ENCODE results near the gene ERGIC3.

ERGIC3 gene

DNA sequence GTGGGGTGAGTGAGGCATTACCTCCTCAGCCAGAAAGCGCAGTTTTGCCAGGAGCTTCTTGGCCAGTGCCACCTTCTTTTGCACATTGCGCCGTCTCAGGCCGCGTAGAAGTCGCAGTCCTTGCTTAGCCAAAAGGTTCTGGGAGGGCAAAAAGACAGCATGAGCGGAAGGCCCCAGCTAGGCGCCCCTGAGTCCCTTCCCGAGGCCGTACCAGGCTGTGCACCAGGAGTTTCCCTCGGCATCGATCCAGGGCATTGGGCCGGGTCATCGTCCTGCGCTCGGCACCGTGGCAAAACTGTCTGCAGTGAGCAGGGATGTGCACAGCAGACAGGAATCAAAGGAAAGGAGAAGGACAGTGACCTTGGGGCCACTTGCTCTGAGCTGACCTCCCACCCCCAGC, 53.6 kb downstream of the ERGIC3 start:
- in situ Hi-C loops (cut with HindIII; ENCODE audit: low sequenced_read_pairs): no loop called here

GRCh38 chr20:35595901-35596300, 54.0 kb downstream of the ERGIC3 start:
- in situ Hi-C loops (cut with HindIII; ENCODE audit: low sequenced_read_pairs): no loop called here

GRCh38 chr20:35597186-35597585, 55.3 kb downstream of the ERGIC3 start:
- in situ Hi-C loops (cut with HindIII; ENCODE audit: low sequenced_read_pairs): no loop called here

- in situ Hi-C loops (cut with HindIII; ENCODE audit: low sequenced_read_pairs): no loop called here
Measured at GRCh38 chr20:35598476-35598875, 56.6 kb downstream of the ERGIC3 start.

DNA sequence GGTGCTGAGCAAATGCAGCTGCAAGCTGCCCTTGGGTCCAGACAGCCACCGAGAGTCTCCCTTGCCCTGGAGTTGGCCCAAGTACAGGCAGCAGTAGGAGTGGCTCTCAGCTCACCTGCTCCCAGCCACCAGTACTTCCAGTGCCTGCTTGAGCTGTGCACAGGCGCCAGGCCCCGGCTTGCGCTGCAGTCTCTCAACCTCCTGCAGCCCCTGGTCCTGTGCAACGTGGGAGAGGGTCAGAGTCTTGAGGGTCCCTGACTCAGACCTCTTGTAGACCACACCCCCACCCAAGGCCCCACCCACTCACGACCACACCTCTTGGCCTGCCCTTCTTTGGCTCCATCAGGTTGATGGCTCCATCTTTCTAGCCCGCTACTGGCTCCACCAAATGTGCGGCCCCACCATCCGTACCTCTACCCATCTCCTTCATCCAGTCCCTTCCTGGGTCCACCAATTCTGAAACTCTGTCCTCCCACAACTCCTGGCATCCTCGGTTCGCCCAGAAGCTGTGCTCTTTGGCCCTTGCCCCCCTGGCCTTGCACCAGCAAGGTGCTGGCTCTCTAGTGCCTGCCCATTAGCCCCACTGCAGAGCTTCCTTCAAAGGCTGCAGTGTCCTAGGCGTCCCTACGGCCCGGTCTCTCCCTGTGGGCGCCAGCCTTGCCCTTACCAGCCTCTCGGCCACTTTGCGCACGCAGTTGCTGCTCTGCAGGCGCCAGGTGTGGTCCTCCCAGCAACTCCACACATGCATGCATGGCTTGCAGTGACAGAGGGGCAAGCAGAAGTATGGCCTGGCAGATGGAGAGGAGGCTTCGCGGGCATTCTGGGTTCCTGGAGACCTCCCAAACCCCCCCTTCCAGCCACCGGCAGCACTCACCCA, 57.3 kb downstream of the ERGIC3 start:
- in situ Hi-C loops (cut with HindIII; ENCODE audit: low sequenced_read_pairs): no loop called here

- in situ Hi-C loops (cut with HindIII; ENCODE audit: low sequenced_read_pairs): no loop called here
Measured at GRCh38 chr20:35599776-35600120, 57.9 kb downstream of the ERGIC3 start.

DNA sequence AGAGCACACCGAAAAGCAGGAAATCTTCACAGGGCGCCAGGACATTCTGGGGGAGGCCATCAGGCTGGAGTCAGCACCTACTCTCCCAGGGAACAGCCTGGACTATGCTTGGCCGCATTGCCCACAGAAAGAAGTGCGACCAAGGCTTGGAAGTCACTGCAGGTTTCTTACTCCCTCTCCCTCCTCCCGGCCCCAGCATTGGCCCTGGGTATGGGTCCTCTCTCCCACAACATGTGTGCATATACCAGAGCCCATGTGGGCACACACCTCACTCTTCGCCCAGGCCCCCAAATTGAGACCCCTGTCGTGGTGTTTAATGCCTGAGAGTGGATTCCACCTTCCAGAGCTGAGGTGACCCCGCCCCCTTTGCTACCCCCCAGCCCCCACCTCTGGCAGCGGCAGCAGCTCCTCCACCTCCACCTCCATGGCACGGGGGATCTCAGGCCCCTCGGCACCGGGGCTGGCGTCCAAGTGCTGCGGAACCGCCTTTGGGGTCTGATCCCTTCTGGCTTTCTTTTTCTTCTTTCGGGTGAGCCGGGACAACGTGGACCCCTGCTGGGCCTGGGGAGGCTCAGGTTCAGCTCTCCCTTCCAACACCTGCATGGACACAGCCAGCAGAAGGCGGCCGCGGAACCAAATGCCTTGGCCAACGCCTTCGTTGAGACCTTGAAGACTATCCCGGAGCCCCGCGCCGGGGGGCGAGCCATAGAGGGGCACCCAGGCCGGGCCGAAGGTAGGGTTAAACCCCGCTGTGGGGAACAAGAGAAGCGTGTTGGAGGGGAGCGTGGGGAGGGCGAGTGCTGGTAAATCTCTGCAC, 58.5 kb downstream of the ERGIC3 start:
- in situ Hi-C loops (cut with HindIII; ENCODE audit: low sequenced_read_pairs): no loop called here

GRCh38 chr20:35600993-35601973, 59.4 kb downstream of the ERGIC3 start:
- in situ Hi-C loops (cut with HindIII; ENCODE audit: low sequenced_read_pairs): no loop called here

GRCh38 chr20:35601990-35602389, 60.1 kb downstream of the ERGIC3 start:
- in situ Hi-C loops (cut with HindIII; ENCODE audit: low sequenced_read_pairs): no loop called here

GRCh38 chr20:35602851-35603495, 61.1 kb downstream of the ERGIC3 start:
- in situ Hi-C loops (cut with HindIII; ENCODE audit: low sequenced_read_pairs): no loop called here

- in situ Hi-C loops (cut with HindIII; ENCODE audit: low sequenced_read_pairs): no loop called here
Measured at GRCh38 chr20:35603695-35604448, 62.0 kb downstream of the ERGIC3 start.

GRCh38 chr20:35604449-35604747, 62.5 kb downstream of the ERGIC3 start:
- in situ Hi-C loops (cut with HindIII; ENCODE audit: low sequenced_read_pairs): no loop called here

DNA sequence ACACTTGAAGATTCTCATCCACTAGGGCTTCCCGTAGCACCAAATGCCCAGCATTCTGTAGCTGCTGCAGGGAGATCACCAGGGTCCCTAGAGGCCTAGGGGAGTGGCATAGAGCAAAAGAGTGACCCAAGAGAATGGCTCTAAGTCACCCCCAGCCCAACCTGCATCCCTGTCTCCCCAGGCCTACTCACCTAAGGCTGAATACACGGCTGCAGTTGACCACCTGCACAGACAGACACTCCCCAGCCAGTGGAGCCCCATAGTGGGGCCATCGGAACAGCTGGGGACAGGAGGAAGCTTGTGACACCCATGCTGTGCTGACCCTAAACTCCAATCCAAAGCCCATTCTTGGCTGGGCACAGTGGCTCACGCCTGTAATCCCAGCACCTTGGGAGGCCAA, 64.2 kb downstream of the ERGIC3 start:
- in situ Hi-C loops (cut with HindIII; ENCODE audit: low sequenced_read_pairs): no loop called here

Measured in DLD1 (cell line).